Epithelial cell of proximal tubule (primary cell): ENCODE results near the gene RSBN1L. TPM values are rescaled to one million over a fixed set of nuclear protein-coding genes. Genes with fewer than 3 reads are reported as not detected.

Experiments used
- DNase-seq: peaks from one replicate; pipeline ENCODE4 v3.0.0-alpha.2; 2011; ENCODE audit warnings: low read depth
- H3K4me3 ChIP-seq: 2 replicates; pipeline ENCODE4 v1.5.1; 2011; ENCODE audit warnings: low read depth, mild to moderate bottlenecking, low read length
- total RNA-seq: library from RNA; depleted of rRNA; stranded (reverse); fragments of >200 nt; gene quantifications from 2 replicates; pipeline ENCODE4 v1.2.3, GENCODE V29; 2015
- TF ChIP-seq, protein P1 (sequence below): conservative IDR thresholded peaks from 2 replicates; pipeline ENCODE4 v1.5.1; 2012; ENCODE audit warnings: low read depth, mild to moderate bottlenecking, low read length

The RSBN1L gene
- total RNA-seq, 1 donor from 2014 or later = 13.0 TPM

DNA sequence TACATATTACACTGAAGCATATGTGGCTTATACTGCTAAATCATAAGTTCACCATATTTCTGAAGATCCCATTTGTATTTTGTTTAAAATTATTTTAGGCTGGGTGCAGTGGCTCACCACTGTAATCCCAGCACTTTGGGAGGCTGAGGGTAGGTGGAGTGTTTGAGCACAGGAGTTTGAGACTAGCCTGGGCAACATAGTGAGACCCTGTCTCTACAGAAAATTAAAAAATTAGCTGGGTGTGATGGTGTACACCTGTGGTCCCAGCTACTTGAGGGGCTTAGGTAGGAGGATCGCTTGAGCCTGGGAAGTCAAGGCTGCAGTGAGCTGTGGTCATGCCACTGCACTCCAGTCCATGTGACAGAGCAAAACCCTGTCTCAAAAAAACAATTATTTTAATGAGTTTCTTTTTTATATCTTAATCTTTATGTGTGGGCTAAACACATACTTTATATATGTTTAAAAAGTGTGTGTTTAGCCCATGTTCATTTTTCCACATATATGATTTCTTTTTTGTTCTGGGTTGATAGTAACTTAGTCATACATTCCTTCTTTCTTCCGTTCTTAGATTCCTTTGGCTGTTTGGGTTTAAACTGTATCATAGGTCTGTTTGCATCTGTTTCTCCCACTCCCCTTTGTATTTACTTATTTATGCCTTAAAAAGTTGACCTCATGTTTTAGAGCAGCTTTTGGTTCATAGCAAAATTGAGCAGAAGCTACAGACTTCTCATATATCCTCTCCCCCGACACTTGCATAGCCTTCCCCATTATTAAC is 33.5 kb downstream of the RSBN1L start:
- no peak overlapping the region for H3K4me3 ChIP-seq
- no peak for DNase-seq
- TF ChIP-seq, protein P1, sequence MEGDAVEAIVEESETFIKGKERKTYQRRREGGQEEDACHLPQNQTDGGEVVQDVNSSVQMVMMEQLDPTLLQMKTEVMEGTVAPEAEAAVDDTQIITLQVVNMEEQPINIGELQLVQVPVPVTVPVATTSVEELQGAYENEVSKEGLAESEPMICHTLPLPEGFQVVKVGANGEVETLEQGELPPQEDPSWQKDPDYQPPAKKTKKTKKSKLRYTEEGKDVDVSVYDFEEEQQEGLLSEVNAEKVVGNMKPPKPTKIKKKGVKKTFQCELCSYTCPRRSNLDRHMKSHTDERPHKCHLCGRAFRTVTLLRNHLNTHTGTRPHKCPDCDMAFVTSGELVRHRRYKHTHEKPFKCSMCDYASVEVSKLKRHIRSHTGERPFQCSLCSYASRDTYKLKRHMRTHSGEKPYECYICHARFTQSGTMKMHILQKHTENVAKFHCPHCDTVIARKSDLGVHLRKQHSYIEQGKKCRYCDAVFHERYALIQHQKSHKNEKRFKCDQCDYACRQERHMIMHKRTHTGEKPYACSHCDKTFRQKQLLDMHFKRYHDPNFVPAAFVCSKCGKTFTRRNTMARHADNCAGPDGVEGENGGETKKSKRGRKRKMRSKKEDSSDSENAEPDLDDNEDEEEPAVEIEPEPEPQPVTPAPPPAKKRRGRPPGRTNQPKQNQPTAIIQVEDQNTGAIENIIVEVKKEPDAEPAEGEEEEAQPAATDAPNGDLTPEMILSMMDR = no peak

DNA sequence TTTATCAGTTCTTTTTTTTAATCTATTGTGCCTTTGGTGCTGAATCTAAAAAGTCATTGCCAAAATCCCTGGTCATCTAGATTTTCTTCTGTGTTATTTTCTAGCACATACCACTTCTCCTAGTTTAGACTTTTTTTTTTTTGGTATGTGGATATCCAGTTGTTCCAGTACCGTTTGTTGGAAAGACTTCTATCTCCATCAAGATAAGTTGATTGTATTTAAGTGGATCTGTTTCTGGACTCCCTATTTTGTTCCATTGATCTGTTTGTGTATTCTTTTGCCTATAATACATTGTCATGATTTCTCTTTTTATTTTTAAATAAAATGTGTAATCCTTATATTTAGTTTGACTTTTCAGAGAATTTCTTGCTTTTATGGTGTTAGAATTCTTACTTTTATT is 35.5 kb downstream of the RSBN1L start:
- TF ChIP-seq, protein P1 = no peak
- DNase-seq = no peak
- H3K4me3 ChIP-seq = no peak overlapping the region

DNA sequence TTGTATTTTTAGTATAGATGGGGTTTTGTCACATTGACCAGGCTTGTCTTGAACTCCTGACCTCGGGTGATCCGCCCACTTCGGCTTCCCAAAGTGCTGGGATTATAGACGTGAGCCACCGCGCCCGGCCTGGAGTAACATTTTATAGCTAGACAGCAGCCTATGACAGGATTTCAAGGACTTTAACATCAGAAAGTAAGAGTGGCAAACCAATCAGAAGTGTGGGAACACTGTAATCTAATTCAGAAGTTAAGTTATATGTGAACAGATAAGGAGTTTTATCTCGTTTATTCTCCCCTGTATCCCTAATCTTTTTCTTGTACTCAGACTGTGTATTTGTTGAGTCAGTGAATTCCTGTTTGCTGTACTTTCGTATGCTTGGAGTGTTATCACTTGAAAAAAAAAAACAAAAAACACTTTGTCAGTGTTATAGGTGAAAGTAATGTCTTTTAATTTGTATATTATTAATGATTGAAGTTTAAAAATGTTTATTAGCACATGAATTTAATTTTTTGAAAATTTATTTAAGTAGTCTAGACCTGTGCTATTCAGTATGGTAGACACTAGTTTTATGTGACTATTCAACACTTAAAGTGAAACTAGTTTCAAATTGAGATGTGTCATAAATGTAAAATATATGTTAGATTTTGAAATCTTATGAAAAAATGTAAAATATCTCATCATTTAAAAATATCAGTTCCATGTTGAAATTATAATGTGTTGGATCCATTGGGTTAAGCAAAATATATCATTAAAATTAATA is 38.6 kb downstream of the RSBN1L start:
- H3K4me3 ChIP-seq = no peak overlapping the region
- DNase-seq = no peak
- TF ChIP-seq, protein P1 = no peak

DNA sequence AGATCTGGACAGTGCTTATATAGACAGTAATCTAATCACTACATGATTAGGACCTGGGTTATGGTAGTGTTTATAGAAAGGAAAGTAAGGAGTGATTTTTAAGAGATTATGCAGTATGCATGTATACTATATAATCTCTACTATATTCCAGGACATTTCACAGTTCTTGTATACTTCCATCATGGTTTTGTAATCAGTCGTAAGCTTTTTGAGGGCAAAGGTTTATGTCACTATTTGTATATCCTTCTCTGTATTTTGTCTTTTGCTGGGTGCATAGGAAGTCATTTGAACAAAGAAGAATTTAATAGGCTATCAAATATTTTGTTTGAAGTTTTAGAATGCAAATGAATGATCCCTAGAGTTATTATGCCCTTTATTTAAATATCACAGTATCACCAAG is 39.2 kb downstream of the RSBN1L start:
- H3K4me3 ChIP-seq = no peak overlapping the region
- TF ChIP-seq, protein P1 = no peak
- DNase-seq = no peak

DNA sequence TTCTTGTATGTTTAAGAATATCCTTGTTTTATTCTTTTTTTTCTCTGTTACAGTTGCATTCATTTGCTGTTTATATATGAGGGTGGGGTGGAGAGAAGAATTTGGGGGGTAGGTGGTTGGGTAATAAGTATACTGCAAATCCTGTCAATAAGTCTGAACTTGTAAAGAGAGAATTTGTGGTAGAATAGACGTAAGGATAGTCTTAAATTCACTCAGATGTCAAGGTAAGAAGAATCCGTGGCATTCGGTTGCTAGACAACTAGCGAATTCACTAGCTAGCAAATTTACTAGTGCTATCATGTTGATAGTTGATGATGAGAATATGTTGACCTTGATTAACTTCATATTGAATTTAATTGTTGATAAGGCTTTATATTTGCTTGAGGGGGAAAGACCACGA is 40.7 kb downstream of the RSBN1L start:
- no peak overlapping the region for H3K4me3 ChIP-seq
- DNase-seq = no peak
- TF ChIP-seq, protein P1 = no peak

DNA sequence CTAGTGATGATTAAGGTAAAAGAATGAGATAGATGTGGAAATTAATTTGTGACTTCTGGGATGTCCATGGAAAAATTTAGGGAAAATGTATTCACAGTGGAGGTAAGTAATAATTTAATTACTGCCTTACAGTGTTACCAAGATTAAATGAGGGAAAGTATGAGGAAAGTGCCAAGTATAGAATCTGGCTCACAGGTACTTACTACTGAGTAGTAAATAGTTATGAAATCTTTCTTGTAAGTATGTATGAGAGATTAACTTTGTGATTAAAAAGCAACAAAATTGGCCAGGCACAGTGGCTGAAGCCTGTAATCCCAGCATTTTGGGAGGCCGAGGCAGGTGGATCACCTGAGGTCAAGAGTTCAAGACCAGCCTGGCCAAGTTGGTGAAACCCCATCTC is 42.1 kb downstream of the RSBN1L start:
- H3K4me3 ChIP-seq = no peak overlapping the region
- TF ChIP-seq, protein P1 = no peak
- no peak for DNase-seq

DNA sequence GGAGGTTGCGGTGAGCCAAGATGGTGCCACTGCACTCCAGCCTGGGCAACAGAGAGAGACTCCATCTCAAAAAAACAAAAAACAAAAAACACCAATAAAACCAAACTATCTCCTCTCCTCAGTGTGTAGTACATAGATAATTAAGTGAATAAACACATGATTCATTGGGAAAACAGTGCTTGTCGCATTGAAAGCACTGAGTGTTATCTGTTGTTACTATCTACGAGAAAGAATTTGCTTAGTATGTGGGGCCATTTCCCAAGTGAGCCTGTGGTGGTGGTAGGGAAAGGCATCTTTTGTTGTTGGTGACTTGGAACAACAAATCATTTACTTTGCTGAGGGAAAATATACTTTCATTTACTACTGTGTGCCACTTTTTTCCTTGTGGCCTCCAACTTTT is 42.6 kb downstream of the RSBN1L start:
- TF ChIP-seq, protein P1 = no peak
- no peak for DNase-seq
- H3K4me3 ChIP-seq = no peak overlapping the region
